Activated CD4-positive, alpha-beta memory T cell treated with anti-CD3 and anti-CD28 coated beads for 36 hours (primary cell): ENCODE measurements around the gene TXNDC2. TPM values are rescaled to one million over a fixed set of nuclear protein-coding genes. Genes with fewer than 3 reads are reported as not detected.

ENCODE experiments used
- CTCF ChIA-PET: fragments of 350-600 bp; sonication (Branson Sonifier 250); formaldehyde crosslinking; loops from one replicate; lab custom pipeline; 2021; ENCODE audit warnings: antibody characterized with exemption, inconsistent platforms; lab: Charles Lee
- POLR2A ChIA-PET: fragments of 350-600 bp; sonication (Branson Sonifier 250); formaldehyde crosslinking; loops from one replicate; lab custom pipeline; 2021; ENCODE audit warnings: antibody characterized with exemption; lab: Charles Lee
- DNase-seq: peaks from one replicate; pipeline ENCODE4 v3.0.0-alpha.2; 2020
- H3K27ac Mint-ChIP-seq: one replicate; pipeline ENCODE4 v1.8.0; 2021; ENCODE audit warnings: mixed read lengths
- H3K27me3 Mint-ChIP-seq: one replicate; pipeline ENCODE4 v1.8.0; 2021; ENCODE audit warnings: mixed read lengths
- H3K36me3 Mint-ChIP-seq: one replicate; pipeline ENCODE4 v1.8.0; 2021; ENCODE audit warnings: mixed read lengths
- H3K4me1 Mint-ChIP-seq: one replicate; pipeline ENCODE4 v1.8.0; 2021; ENCODE audit warnings: low read depth, mixed read lengths
- H3K4me3 Mint-ChIP-seq: one replicate; pipeline ENCODE4 v1.8.0; 2021; ENCODE audit warnings: mild to moderate bottlenecking, mixed read lengths
- H3K9me3 Mint-ChIP-seq: one replicate; pipeline ENCODE4 v1.8.0; 2021; ENCODE audit warnings: mixed read lengths
- intact Hi-C: fragments of 100-400 bp; cut with micrococcal nuclease; formaldehyde crosslinking; loops from one replicate; pipeline ENCODE4 v1.15.1; 2023
- total RNA-seq, 2 experiments: library from RNA; stranded (reverse); gene quantifications; one replicate each; pipeline ENCODE4 v1.2.3, GENCODE V29; 2021

TXNDC2 gene
- total RNA-seq, 2 experiments from 2014 or later: not detected

- Mint-ChIP-seq H3K27ac (no peak overlapping the region), H3K27me3 (no peaks in the 10 kb centered on the region), H3K4me3 (no peak overlapping the region), H3K9me3 (no peaks in the 10 kb centered on the region), H3K4me1 (peaks cover 64% of the 10 kb centered on the region), H3K36me3 (peaks cover 7% of the 10 kb centered on the region)
- ChIA-PET POLR2A (interaction anchor here (0.8 kb wide), 1 partner anchor 14 kb away, joined by 4 read pairs; no protein-coding TSS in a partner anchor), CTCF (no interaction called here)
- intact Hi-C loops: no loop called here
- no peak for DNase-seq
These were observed 43.0 kb downstream of the TXNDC2 start for GRCh38 chr18:9928646-9929259.

GRCh38 chr18:9930299-9930884 is 44.6 kb downstream of the TXNDC2 start:
- Mint-ChIP-seq H3K9me3 (no peaks in the 10 kb centered on the region), H3K36me3 (peaks cover 7% of the 10 kb centered on the region), H3K4me3 (no peak overlapping the region), H3K4me1 (peaks cover 50% of the 10 kb centered on the region), H3K27ac (no peak overlapping the region), H3K27me3 (no peaks in the 10 kb centered on the region)
- ChIA-PET CTCF (no interaction called here), POLR2A (no interaction called here)
- no peak for DNase-seq
- intact Hi-C loops: no loop called here

GRCh38 chr18:9931146-9931545 is 45.4 kb downstream of the TXNDC2 start:
- no peak for DNase-seq
- H3K27me3 Mint-ChIP-seq: no peaks in the 10 kb centered on the region
- ChIA-PET POLR2A (no interaction called here), CTCF (no interaction called here)
- H3K27ac Mint-ChIP-seq: peak overlapping the region; percentile 18
- no peaks in the 10 kb centered on the region for H3K9me3 Mint-ChIP-seq
- H3K4me3 Mint-ChIP-seq: no peak overlapping the region
- H3K36me3 Mint-ChIP-seq: peaks cover 7% of the 10 kb centered on the region
- intact Hi-C loops: no loop called here
- H3K4me1 Mint-ChIP-seq: peaks cover 44% of the 10 kb centered on the region

- peaks cover 10% of the 10 kb centered on the region for H3K36me3 Mint-ChIP-seq
- H3K4me1 Mint-ChIP-seq: peaks cover 38% of the 10 kb centered on the region
- intact Hi-C loops: no loop called here
- no peaks in the 10 kb centered on the region for H3K27me3 Mint-ChIP-seq
- no peak for DNase-seq
- CTCF ChIA-PET: interaction anchor here (0.8 kb wide), 1 partner anchor 9 kb away, joined by 3 read pairs; no protein-coding TSS in a partner anchor
- H3K9me3 Mint-ChIP-seq: no peaks in the 10 kb centered on the region
- POLR2A ChIA-PET: no interaction called here
- no peak overlapping the region for H3K4me3 Mint-ChIP-seq
- H3K27ac Mint-ChIP-seq: no peak overlapping the region
These were observed 45.9 kb downstream of the TXNDC2 start for GRCh38 chr18:9931678-9932077.

- CTCF ChIA-PET: no interaction called here
- H3K9me3 Mint-ChIP-seq: no peaks in the 10 kb centered on the region
- peaks cover 23% of the 10 kb centered on the region for H3K36me3 Mint-ChIP-seq
These were observed 48.1 kb downstream of the TXNDC2 start for GRCh38 chr18:9933865-9934264.

GRCh38 chr18:9934274-9934673 is 48.5 kb downstream of the TXNDC2 start:
- peaks cover 17% of the 10 kb centered on the region for H3K4me1 Mint-ChIP-seq
- no peak overlapping the region for H3K4me3 Mint-ChIP-seq

More at GRCh38 chr18:9933865-9934264, 48.1 kb downstream of the TXNDC2 start:
- POLR2A ChIA-PET: interaction anchor here (1.3 kb wide), 1 partner anchor 19 kb away, joined by 4 read pairs; no protein-coding TSS in a partner anchor
- H3K4me3 Mint-ChIP-seq: no peak overlapping the region
- intact Hi-C loops: no loop called here
- H3K27ac Mint-ChIP-seq: no peak overlapping the region
- DNase-seq: no peak
- no peaks in the 10 kb centered on the region for H3K27me3 Mint-ChIP-seq
- H3K4me1 Mint-ChIP-seq: peaks cover 21% of the 10 kb centered on the region

More at GRCh38 chr18:9934274-9934673, 48.5 kb downstream of the TXNDC2 start:
- no peak for DNase-seq
- H3K36me3 Mint-ChIP-seq: peaks cover 23% of the 10 kb centered on the region
- no peaks in the 10 kb centered on the region for H3K27me3 Mint-ChIP-seq
- ChIA-PET POLR2A (no interaction called here), CTCF (no interaction called here)
- H3K27ac Mint-ChIP-seq: no peak overlapping the region
- intact Hi-C loops: no loop called here
- H3K9me3 Mint-ChIP-seq: no peaks in the 10 kb centered on the region

Other genes starting within 250 kb of the TXNDC2 start
- gene RAB31, start 177.7 kb upstream of the TXNDC2 start, total RNA-seq: under 1 TPM; 0.58 to 0.71 TPM
- 100 to 1,000 TPM; 152 to 159 TPM for gene VAPA, start 28.0 kb downstream of the TXNDC2 start, total RNA-seq